CD4-positive, alpha-beta T cell (primary cell): ENCODE results near the gene D2HGDH. TPM values are rescaled to one million over a fixed set of nuclear protein-coding genes. Genes with fewer than 3 reads are reported as not detected.

Experiments
- ATAC-seq: fragments of 200-7000 bp; cut with Tn5 transposase; one replicate; pipeline ENCODE4 v1.10.0; 2022; ENCODE audit warnings: mild to moderate bottlenecking; ENCODE audit not compliant: poor library complexity
- CTCF ChIA-PET: fragments of 350-600 bp; sonication (Branson Sonifier 250); formaldehyde crosslinking; loops from one replicate; lab custom pipeline; 2021; ENCODE audit warnings: antibody characterized with exemption, inconsistent platforms; lab: Charles Lee
- POLR2A ChIA-PET: fragments of 350-600 bp; sonication (Branson Sonifier 250); formaldehyde crosslinking; loops from one replicate; lab custom pipeline; 2021; ENCODE audit warnings: antibody characterized with exemption, inconsistent platforms; lab: Charles Lee
- DNase-seq, 14 experiments: peaks; one replicate each; pipeline ENCODE4 v3.0.0-alpha.2; 2013 to 2020; ENCODE audit warnings: mixed read lengths in 2 of 14
- H3K27ac ChIP-seq, 2 donors: one replicate each; pipeline versions ENCODE4 v1.5.1 to v1.7.0; 2013; ENCODE audit warnings: low read length in 2 of 2, low read depth in 1 of 2, mild to moderate bottlenecking in 1 of 2
- H3K27me3 ChIP-seq, 2 experiments: 1 replicate in 1 of 2; 2 replicates in 1 of 2; pipeline versions ENCODE4 v1.6.1 to v1.7.0; 2013; ENCODE audit warnings: low read length in 2 of 2, control low read depth in 1 of 2, mild to moderate bottlenecking in 1 of 2, moderate library complexity in 1 of 2; ENCODE audit not compliant: insufficient read depth in 2 of 2, control insufficient read depth in 1 of 2
- H3K36me3 ChIP-seq: one replicate; pipeline ENCODE4 v1.6.1; 2013; ENCODE audit warnings: low read length, control low read depth; ENCODE audit not compliant: insufficient read depth
- H3K4me1 ChIP-seq: one replicate; pipeline ENCODE4 v1.6.1; 2013; ENCODE audit warnings: low read length, control low read depth; ENCODE audit not compliant: insufficient read depth
- H3K4me3 ChIP-seq: one replicate; pipeline ENCODE4 v1.5.1; 2013; ENCODE audit warnings: mild to moderate bottlenecking, low read length, moderate library complexity
- H3K9me3 ChIP-seq, 2 experiments: 1 replicate in 1 of 2; 2 replicates in 1 of 2; pipeline versions ENCODE4 v1.6.1 to v1.7.0; 2013; ENCODE audit warnings: low read length in 2 of 2, mild to moderate bottlenecking in 2 of 2, control low read depth in 1 of 2, moderate library complexity in 1 of 2; ENCODE audit not compliant: control insufficient read depth in 1 of 2, insufficient read depth in 1 of 2
- H3K27ac Mint-ChIP-seq: one replicate; pipeline ENCODE4 v1.8.0; 2020; ENCODE audit warnings: mixed read lengths
- H3K27me3 Mint-ChIP-seq: one replicate; pipeline ENCODE4 v1.8.0; 2021; ENCODE audit warnings: mixed read lengths
- H3K36me3 Mint-ChIP-seq: one replicate; pipeline ENCODE4 v1.8.0; 2021; ENCODE audit warnings: low read depth, mixed read lengths
- H3K4me1 Mint-ChIP-seq: one replicate; pipeline ENCODE4 v1.8.0; 2021; ENCODE audit warnings: low read depth, mixed read lengths
- H3K4me3 Mint-ChIP-seq: one replicate; pipeline ENCODE4 v1.8.0; 2020; ENCODE audit warnings: mild to moderate bottlenecking, mixed read lengths
- H3K9me3 Mint-ChIP-seq: one replicate; pipeline ENCODE4 v1.8.0; 2020; ENCODE audit warnings: mixed read lengths
- CTCF ChIP-seq: fragments of 200-600 bp; IDR thresholded peaks from one replicate; pipeline ENCODE4 v1.8.0; 2022; ENCODE audit warnings: antibody characterized with exemption, mild to moderate bottlenecking
- intact Hi-C, 2 experiments: fragments of 100-400 bp; cut with DNase I in 1 of 2; cut with micrococcal nuclease in 1 of 2; formaldehyde crosslinking; loops; one replicate each; pipeline versions ENCODE4 v1.15.1 to v1.9.0; 2023 to 2025; cut with DNase I, micrococcal nuclease
- total RNA-seq, 174 experiments: library from RNA in 2 of 174; stranded (reverse) in 2 of 174; gene quantifications; one replicate each; pipeline ENCODE4 v1.2.3 and lab custom pipeline; 2021 to 2026

The D2HGDH gene
- total RNA-seq, 2 experiments from 2014 or later, result 27.6 to 30.6 TPM

GRCh38 chr2:241728000-241728399, 6.4 kb upstream of the D2HGDH start:
- Mint-ChIP-seq H3K36me3 (peaks cover 19% of the 10 kb centered on the region), H3K9me3 (no peaks in the 10 kb centered on the region), H3K27me3 (no peaks in the 10 kb centered on the region), H3K4me1 (peaks cover 2% of the 10 kb centered on the region), H3K4me3 (no peak overlapping the region), H3K27ac (no peak overlapping the region)
- peaks cover 0 to 6% of the 10 kb centered on the region in 2 experiments for H3K9me3 ChIP-seq
- DNase-seq, result no peak
- H3K36me3 ChIP-seq, result peaks cover 13% of the 10 kb centered on the region
- ATAC-seq, result no peak
- POLR2A ChIA-PET, result no interaction called here
- TF ChIP-seq CTCF, result no peak
- CTCF ChIA-PET, result interaction anchor here (1.1 kb wide), 1 partner anchor 25 kb away, joined by 3 read pairs; no protein-coding TSS in a partner anchor
- H3K4me3 ChIP-seq, result no peak overlapping the region
- H3K27me3 ChIP-seq, result no peaks in the 10 kb centered on the region
- H3K27ac ChIP-seq, result no peak overlapping the region
- peaks cover 14% of the 10 kb centered on the region for H3K4me1 ChIP-seq
- intact Hi-C loops, result no loop called here

- CTCF ChIA-PET, result interaction anchor here (1.1 kb wide), 1 partner anchor 26 kb away, joined by 3 read pairs; no protein-coding TSS in a partner anchor
- no peak for TF ChIP-seq CTCF
- H3K9me3 ChIP-seq, result peaks cover 0 to under 1% of the 10 kb centered on the region in 2 experiments
- Mint-ChIP-seq H3K4me3 (no peak overlapping the region), H3K27me3 (no peaks in the 10 kb centered on the region), H3K27ac (no peak overlapping the region), H3K4me1 (peaks cover 4% of the 10 kb centered on the region), H3K36me3 (peaks cover 13% of the 10 kb centered on the region), H3K9me3 (no peaks in the 10 kb centered on the region)
- no peak for DNase-seq
- H3K27ac ChIP-seq, result no peak overlapping the region
- POLR2A ChIA-PET, result no interaction called here
- no peaks in the 10 kb centered on the region for H3K27me3 ChIP-seq
- no peak overlapping the region for H3K4me3 ChIP-seq
- ATAC-seq, result no peak
- peaks cover 20% of the 10 kb centered on the region for H3K4me1 ChIP-seq
- intact Hi-C loops, result no loop called here
- H3K36me3 ChIP-seq, result peaks cover 9% of the 10 kb centered on the region
Observed at GRCh38 chr2:241728627-241729026, 5.8 kb upstream of the D2HGDH start.

GRCh38 chr2:241729868-241730267, 4.6 kb upstream of the D2HGDH start:
- ATAC-seq, result no peak
- no peak for DNase-seq

More at GRCh38 chr2:241729868-241730267, 4.6 kb upstream of the D2HGDH start:
- no peak overlapping the region for H3K27ac ChIP-seq
- intact Hi-C loops, result loop anchor here (5.0 to 10.0 kb wide), 5 partner anchors 93 to 878 kb away; partner anchors contain the start of genes ATG4B (in 1 of the 2), FARP2 (in 1 of the 2), PPP1R7 (in 1 of the 2) and THAP4 (in 1 of the 2)
- ChIA-PET POLR2A (no interaction called here), CTCF (no interaction called here)
- H3K4me3 ChIP-seq, result no peak overlapping the region
- peaks cover 4% of the 10 kb centered on the region for H3K4me1 Mint-ChIP-seq
- H3K4me3 Mint-ChIP-seq, result no peak overlapping the region
- H3K9me3 Mint-ChIP-seq, result no peaks in the 10 kb centered on the region
- H3K9me3 ChIP-seq, result no peaks in the 10 kb centered on the region
- H3K27me3 Mint-ChIP-seq, result no peaks in the 10 kb centered on the region
- H3K27me3 ChIP-seq, result no peaks in the 10 kb centered on the region
- no peaks in the 10 kb centered on the region for H3K36me3 ChIP-seq
- H3K4me1 ChIP-seq, result peaks cover 27% of the 10 kb centered on the region
- H3K27ac Mint-ChIP-seq, result no peak overlapping the region
- H3K36me3 Mint-ChIP-seq, result peaks cover 6% of the 10 kb centered on the region
- TF ChIP-seq CTCF, result no peak
